Measurements from ENCODE around the gene ZNF813. TPM values are rescaled to one million over a fixed set of nuclear protein-coding genes. Genes with fewer than 3 reads are reported as not detected.

The ZNF813 gene
- total and polyA plus RNA-seq, 2 donors (not counting 1 experiment from before 2014, with no cell fraction given) = 1.2 to 10.8 TPM

GRCh38 chr19:53509443-53509842 is 41.9 kb downstream of the ZNF813 start:
- H3K9me3 ChIP-seq (ENCODE audit: control extremely low read depth in 1 of 3, control insufficient read depth in 2 of 3, insufficient read depth in 1 of 3, low read length in 2 of 3) = peaks cover 0 to 19% (median 0%) of the 10 kb centered on the region in 3 donors
- no peak overlapping the region for H3K4me3 ChIP-seq (ENCODE audit: control extremely low read depth in 1 of 5, extremely low read depth in 1 of 5, insufficient read depth in 1 of 5, low read depth in 2 of 5, low read length in 4 of 5)
- no peak overlapping the region for H3K4me2 ChIP-seq (replicated peaks; ENCODE audit: low read depth, low read length, poor library complexity, severe bottlenecking)
- no peaks in the 10 kb centered on the region for H3K79me2 ChIP-seq (ENCODE audit: control insufficient read depth, insufficient read depth, low read length)
- H3K4me1 ChIP-seq (ENCODE audit: control insufficient read depth in 2 of 2, insufficient read depth in 2 of 2, low read length in 2 of 2) = no peaks in the 10 kb centered on the region
- no peak overlapping the region for H2AFZ ChIP-seq (ENCODE audit: insufficient read depth, low read depth, low read length, poor library complexity, severe bottlenecking)
- ChIA-PET CTCF (interaction anchor here (0.7 to 2.0 kb wide), 4 partner anchors 10 to 314 kb away, joined by 4 to 14 read pairs (median 8); no protein-coding TSS in a partner anchor), POLR2A (no interaction called here)
- ATAC-seq (ENCODE audit: low read depth) (no peak), DNase-seq (no peak)
- no peak overlapping the region for H3K27ac ChIP-seq (ENCODE audit: low read length in 2 of 2)
- peaks cover 20% of the 10 kb centered on the region for H3K27me3 Mint-ChIP-seq
- no peak for TF ChIP-seq EZH2 (IDR thresholded peaks at IDR 0.05; ENCODE audit: borderline replicate concordance, insufficient read depth, low read depth, low read length, poor library complexity, severe bottlenecking)
- no peak for TF ChIP-seq CTCF (IDR thresholded peaks at IDR 0.05)
- peaks cover 0 to 15% (median under 1%) of the 10 kb centered on the region in 4 experiments for H3K27me3 ChIP-seq (replicated peaks in 1 of 4; ENCODE audit: control extremely low read depth in 1 of 4, control insufficient read depth in 3 of 4, insufficient read depth in 4 of 4, low read length in 3 of 4)
- no peaks in the 10 kb centered on the region for H4K20me1 ChIP-seq (ENCODE audit: control insufficient read depth, insufficient read depth, low read length, poor library complexity, severe bottlenecking)
- H3K9ac ChIP-seq (ENCODE audit: low read length) = no peak overlapping the region
- H3K9me3 Mint-ChIP-seq (ENCODE audit: insufficient read depth) = no peaks in the 10 kb centered on the region
- no peak overlapping the region for H3K27ac Mint-ChIP-seq
- peaks cover 3% of the 10 kb centered on the region for H3K4me1 Mint-ChIP-seq
- H3K4me3 Mint-ChIP-seq = no peak overlapping the region
- 60% methylated on average over 1 of the region's 3 CpGs for WGBS (ENCODE audit: insufficient coverage)
- no peaks in the 10 kb centered on the region for H3K36me3 ChIP-seq (replicated peaks in 1 of 2; ENCODE audit: control extremely low read depth in 1 of 2, control insufficient read depth in 1 of 2, extremely low read depth in 1 of 2, insufficient read depth in 2 of 2, low read length in 1 of 2)
- intact Hi-C loops (cut with micrococcal nuclease) = no loop called here

GRCh38 chr19:53509845-53510244 is 42.3 kb downstream of the ZNF813 start:
- intact Hi-C loops (cut with micrococcal nuclease) = no loop called here
- DNase-seq (no peak), ATAC-seq (ENCODE audit: low read depth) (no peak)
- Histone ChIP-seq H3K4me1 (ENCODE audit: control insufficient read depth in 2 of 2, insufficient read depth in 2 of 2, low read length in 2 of 2) (no peaks in the 10 kb centered on the region), H3K27me3 (replicated peaks in 1 of 4; ENCODE audit: control extremely low read depth in 1 of 4, control insufficient read depth in 3 of 4, insufficient read depth in 4 of 4, low read length in 3 of 4) (peaks cover 0 to 11% (median 0%) of the 10 kb centered on the region in 4 experiments), H4K20me1 (ENCODE audit: control insufficient read depth, insufficient read depth, low read length, poor library complexity, severe bottlenecking) (no peaks in the 10 kb centered on the region), H3K36me3 (replicated peaks in 1 of 2; ENCODE audit: control extremely low read depth in 1 of 2, control insufficient read depth in 1 of 2, extremely low read depth in 1 of 2, insufficient read depth in 2 of 2, low read length in 1 of 2) (no peaks in the 10 kb centered on the region), H3K4me2 (replicated peaks; ENCODE audit: low read depth, low read length, poor library complexity, severe bottlenecking) (no peak overlapping the region), H3K9ac (ENCODE audit: low read length) (no peak overlapping the region), H3K79me2 (ENCODE audit: control insufficient read depth, insufficient read depth, low read length) (no peaks in the 10 kb centered on the region), H2AFZ (ENCODE audit: insufficient read depth, low read depth, low read length, poor library complexity, severe bottlenecking) (no peak overlapping the region), H3K9me3 (ENCODE audit: control extremely low read depth in 1 of 3, control insufficient read depth in 2 of 3, insufficient read depth in 1 of 3, low read length in 2 of 3) (peaks cover 0 to 18% (median 0%) of the 10 kb centered on the region in 3 donors), H3K27ac (ENCODE audit: low read length in 2 of 2) (no peak overlapping the region), H3K4me3 (ENCODE audit: control extremely low read depth in 1 of 5, extremely low read depth in 1 of 5, insufficient read depth in 1 of 5, low read depth in 2 of 5, low read length in 4 of 5) (no peak overlapping the region)
- POLR2A ChIA-PET = no interaction called here
- H3K9me3 Mint-ChIP-seq (ENCODE audit: insufficient read depth) = no peaks in the 10 kb centered on the region
- no peak for TF ChIP-seq CTCF (IDR thresholded peaks at IDR 0.05)
- TF ChIP-seq EZH2 (IDR thresholded peaks at IDR 0.05; ENCODE audit: borderline replicate concordance, insufficient read depth, low read depth, low read length, poor library complexity, severe bottlenecking) = no peak
- 90% methylated on average over 2 of the region's 5 CpGs for WGBS (ENCODE audit: insufficient coverage)
- CTCF ChIA-PET = interaction anchor here (0.6 to 2.0 kb wide), 5 partner anchors 10 to 640 kb away, joined by 3 to 14 read pairs (median 4); no protein-coding TSS in a partner anchor
- no peak overlapping the region for H3K27ac Mint-ChIP-seq
- no peak overlapping the region for H3K4me3 Mint-ChIP-seq
- H3K27me3 Mint-ChIP-seq = peaks cover 17% of the 10 kb centered on the region
- peaks cover 3% of the 10 kb centered on the region for H3K4me1 Mint-ChIP-seq

All from B cell (primary cell).